ENCODE data around the gene ALDH18A1.

Gene ALDH18A1

GRCh38 chr10:95600158-95600557 is 56.4 kb downstream of the ALDH18A1 start:
- no peak for TF ChIP-seq CTCF (IDR thresholded peaks at IDR 0.05; ENCODE audit: insufficient read depth, low read depth, low read length, missing control alignments)
- DNase-seq (ENCODE audit: low read depth) = no peak
- H3K4me3 ChIP-seq (ENCODE audit: low read depth, low read length) = no peak overlapping the region

- TF ChIP-seq CTCF (IDR thresholded peaks at IDR 0.05; ENCODE audit: insufficient read depth, low read depth, low read length, missing control alignments) = no peak
- DNase-seq (ENCODE audit: low read depth) = no peak
- H3K4me3 ChIP-seq (ENCODE audit: low read depth, low read length) = no peak overlapping the region
Observed at GRCh38 chr10:95597788-95598187, 58.7 kb downstream of the ALDH18A1 start.

- H3K4me3 ChIP-seq (ENCODE audit: low read depth, low read length) = no peak overlapping the region
- DNase-seq (ENCODE audit: low read depth) = no peak
- TF ChIP-seq CTCF (IDR thresholded peaks at IDR 0.05; ENCODE audit: insufficient read depth, low read depth, low read length, missing control alignments) = no peak
Observed at GRCh38 chr10:95588025-95588424, 68.5 kb downstream of the ALDH18A1 start.

GRCh38 chr10:95579835-95580535 is 76.5 kb downstream of the ALDH18A1 start:
- H3K4me3 ChIP-seq (ENCODE audit: low read depth, low read length) = no peak overlapping the region
- TF ChIP-seq CTCF (IDR thresholded peaks at IDR 0.05; ENCODE audit: insufficient read depth, low read depth, low read length, missing control alignments) = no peak
- DNase-seq (ENCODE audit: low read depth) = no peak

GRCh38 chr10:95579292-95579691 is 77.2 kb downstream of the ALDH18A1 start:
- no peak for DNase-seq (ENCODE audit: low read depth)
- TF ChIP-seq CTCF (IDR thresholded peaks at IDR 0.05; ENCODE audit: insufficient read depth, low read depth, low read length, missing control alignments) = no peak
- no peak overlapping the region for H3K4me3 ChIP-seq (ENCODE audit: low read depth, low read length)

- H3K4me3 ChIP-seq (ENCODE audit: low read depth, low read length) = no peak overlapping the region
- TF ChIP-seq CTCF (IDR thresholded peaks at IDR 0.05; ENCODE audit: insufficient read depth, low read depth, low read length, missing control alignments) = no peak
- no peak for DNase-seq (ENCODE audit: low read depth)
Observed at GRCh38 chr10:95578619-95579018, 77.9 kb downstream of the ALDH18A1 start.

All from GM12865 (cell line).